T-cell (primary cell): ENCODE data around the gene ORC3. TPM values are rescaled to one million over a fixed set of nuclear protein-coding genes. Genes with fewer than 3 reads are reported as not detected.
A peak's percentile ranks its signal among the peaks of the same experiment; 100 is the strongest.
"Not testable (repeated sequence)": the region's sequence is repeated elsewhere in the genome, so short reads cannot be mapped to it uniquely, and the experiment has no call there.

Experiments used
- ATAC-seq, 4 experiments: fragments of 200-7000 bp in 3 of 4; fragments of 150-1000 bp in 1 of 4; cut with Tn5 transposase; replicated peaks in 1 of 4; 1 replicate in 3 of 4; 2 replicates in 1 of 4; pipeline ENCODE4 v1.10.0; 2021; ENCODE audit warnings: moderate library complexity in 3 of 4, mild to moderate bottlenecking in 2 of 4, moderate number of reproducible peaks in 1 of 4
- CTCF ChIA-PET, 2 donors: fragments of 300-600 bp; sonication (Branson Sonifier 250); formaldehyde crosslinking; loops; one replicate each; lab custom pipeline; 2022; ENCODE audit warnings: antibody characterized with exemption in 2 of 2; lab: Charles Lee
- POLR2A ChIA-PET, 2 donors: fragments of 300-600 bp; sonication (Branson Sonifier 250); formaldehyde crosslinking; loops; one replicate each; lab custom pipeline; 2022; ENCODE audit warnings: antibody characterized with exemption in 2 of 2; lab: Charles Lee
- DNase-seq, 35 experiments: peaks; one replicate each; pipeline versions ENCODE4 v3.0.0 to v3.0.0-alpha.2; 2013 to 2023
- H3K27ac ChIP-seq: one replicate; pipeline ENCODE4 v1.5.1; 2013; ENCODE audit warnings: low read length
- H3K27me3 ChIP-seq, 2 experiments: replicated peaks in 1 of 2; 1 replicate in 1 of 2; 2 replicates in 1 of 2; pipeline versions ENCODE4 v1.6.1 to v1.7.0; 2013; ENCODE audit warnings: low read length in 1 of 2, mixed read lengths in 1 of 2; ENCODE audit not compliant: control insufficient read depth in 2 of 2, insufficient read depth in 2 of 2; ENCODE audit errors: extremely low read depth in 1 of 2
- H3K36me3 ChIP-seq, 2 donors: 1 replicate in 1 of 2; 2 replicates in 1 of 2; pipeline versions ENCODE4 v1.6.1 to v1.7.0; 2013; ENCODE audit warnings: low read length in 1 of 2; ENCODE audit not compliant: control insufficient read depth in 2 of 2, insufficient read depth in 1 of 2; ENCODE audit errors: extremely low read depth in 1 of 2
- H3K4me1 ChIP-seq, 2 experiments: 1 replicate in 1 of 2; 2 replicates in 1 of 2; pipeline versions ENCODE4 v1.6.1 to v1.7.0; 2013; ENCODE audit warnings: low read length in 2 of 2, mixed read lengths in 1 of 2; ENCODE audit not compliant: insufficient read depth in 2 of 2, control insufficient read depth in 1 of 2; ENCODE audit errors: extremely low read depth in 1 of 2
- H3K4me3 ChIP-seq, 2 donors: 1 replicate in 1 of 2; 2 replicates in 1 of 2; pipeline versions ENCODE4 v1.5.1 to v1.7.0; 2013; ENCODE audit warnings: mild to moderate bottlenecking in 2 of 2, low read length in 1 of 2, moderate library complexity in 1 of 2; ENCODE audit not compliant: control insufficient read depth in 1 of 2; ENCODE audit errors: extremely low read depth in 1 of 2
- H3K9me3 ChIP-seq: 2 replicates; pipeline ENCODE4 v1.7.0; 2013
- H3K27ac Mint-ChIP-seq, 2 donors: one replicate each; pipeline ENCODE4 v1.8.0; 2020 to 2021; ENCODE audit warnings: mild to moderate bottlenecking in 2 of 2, mixed read lengths in 2 of 2
- H3K27me3 Mint-ChIP-seq, 2 donors: one replicate each; pipeline ENCODE4 v1.8.0; 2021 to 2022; ENCODE audit warnings: mixed read lengths in 2 of 2
- H3K36me3 Mint-ChIP-seq: one replicate; pipeline ENCODE4 v1.8.0; 2021; ENCODE audit warnings: mixed read lengths
- H3K4me1 Mint-ChIP-seq, 3 donors: one replicate each; pipeline ENCODE4 v1.8.0; 2020 to 2022; ENCODE audit warnings: mixed read lengths in 3 of 3, mild to moderate bottlenecking in 1 of 3
- H3K4me3 Mint-ChIP-seq, 3 donors: one replicate each; pipeline ENCODE4 v1.8.0; 2020 to 2022; ENCODE audit warnings: mild to moderate bottlenecking in 3 of 3, mixed read lengths in 3 of 3, moderate library complexity in 3 of 3
- H3K9me3 Mint-ChIP-seq, 3 donors: one replicate each; pipeline ENCODE4 v1.8.0; 2020 to 2022; ENCODE audit warnings: mixed read lengths in 3 of 3
- WGBS: methylation state at CpG from one replicate; pipeline ENCODE4 v1.1.5; 2013; ENCODE audit warnings: missing lambda C conversion rate; ENCODE audit not compliant: insufficient coverage; 5-methylcytosine and 5-hydroxymethylcytosine counted together
- total RNA-seq, 35 experiments: library from RNA in 6 of 35; stranded (reverse) in 6 of 35; fragments of 120-200 nt in 1 of 35; gene quantifications; one replicate each; pipeline versions ENCODE4 v1.2.1 to v1.2.4 and lab custom pipeline; 2013 to 2026

ORC3 gene
- total RNA-seq, 5 donors from 2014 or later (not counting 1 experiment from before 2014, with no cell fraction given) = 15.9 to 20.9 (median 20.4) TPM

GRCh38 chr6:87701676-87702588 is 112.0 kb downstream of the ORC3 start, which contains the start of gene AKIRIN2:
Gene AKIRIN2 (minus strand): TSS chr6:87702233. CDS start chr6:87701684, 549 bp downstream.
- Histone ChIP-seq H3K9me3 (no peaks in the 10 kb centered on the region), H3K36me3 (no peaks in the 10 kb centered on the region), H3K4me3 (peak within 1 kb of the TSS; percentile 72 to 98), H3K27ac (peak within 1 kb of the TSS; percentile 96), H3K27me3 (no peaks in the 10 kb centered on the region), H3K4me1 (peaks cover 5 to 24% of the 10 kb centered on the region in 2 experiments)
- H3K4me3 Mint-ChIP-seq = peak within 1 kb of the TSS; percentile 83 to 98 (median 94)
- no peaks in the 10 kb centered on the region for H3K9me3 Mint-ChIP-seq
- ChIA-PET CTCF (no interaction called here), POLR2A (interaction anchor here (0.5 to 1.2 kb wide), 5 partner anchors 13 to 113 kb away, joined by 3 to 4 read pairs (median 3); no protein-coding TSS in a partner anchor)
- WGBS = under 1% methylated on average over 66 of the region's 88 CpGs
- peak within 1 kb of the TSS; percentile 90 to 97 for H3K27ac Mint-ChIP-seq
- ATAC-seq (peak; percentile 83 to 88 (median 84)), DNase-seq (peak; percentile 92 to 98 (median 95))
- H3K27me3 Mint-ChIP-seq = no peaks in the 10 kb centered on the region
- peaks cover 3% of the 10 kb centered on the region for H3K36me3 Mint-ChIP-seq
- H3K4me1 Mint-ChIP-seq = peaks cover 42 to 53% (median 45%) of the 10 kb centered on the region in 3 donors

- Mint-ChIP-seq H3K27ac (peak overlapping the region; percentile 90 to 96), H3K4me1 (peaks cover 36 to 47% (median 39%) of the 10 kb centered on the region in 3 donors), H3K4me3 (peak overlapping the region; percentile 83 to 98 (median 94)), H3K36me3 (peaks cover 3% of the 10 kb centered on the region), H3K9me3 (no peaks in the 10 kb centered on the region), H3K27me3 (no peaks in the 10 kb centered on the region)
- no peaks in the 10 kb centered on the region for H3K36me3 ChIP-seq
- H3K4me3 ChIP-seq = peak overlapping the region; percentile 72 to 98
- WGBS = 6% methylated on average over 4 of the region's 7 CpGs
- ChIA-PET CTCF (interaction anchor here in 1 of 2 donors (0.5 kb wide), 1 partner anchor 23 kb away, joined by 4 read pairs; no protein-coding TSS in a partner anchor), POLR2A (interaction anchor here (1.2 kb wide), 3 partner anchors 12 to 113 kb away, joined by 3 to 4 read pairs (median 3); no protein-coding TSS in a partner anchor)
- no peaks in the 10 kb centered on the region for H3K9me3 ChIP-seq
- H3K27ac ChIP-seq = peak overlapping the region; percentile 96
- H3K4me1 ChIP-seq = peaks cover 4 to 22% of the 10 kb centered on the region in 2 experiments
- ATAC-seq = no peak
- H3K27me3 ChIP-seq = no peaks in the 10 kb centered on the region
- no peak for DNase-seq
Observed at GRCh38 chr6:87702589-87702945, 112.6 kb downstream of the ORC3 start.

- H3K27me3 ChIP-seq, H3K9me3 Mint-ChIP-seq, H3K36me3 Mint-ChIP-seq, H3K9me3 ChIP-seq, H3K27me3 Mint-ChIP-seq, H3K36me3 ChIP-seq, DNase-seq, ATAC-seq: not testable (repeated sequence)
- H3K27ac Mint-ChIP-seq = peak overlapping the region; percentile 90 to 96
- 88% methylated on average over 15 of the region's 19 CpGs for WGBS
- ChIA-PET CTCF (interaction anchor here in 1 of 2 donors (0.5 to 0.6 kb wide), 2 partner anchors 24 to 28 kb away, joined by 3 to 4 read pairs; no protein-coding TSS in a partner anchor), POLR2A (interaction anchor here (1.2 kb wide), 2 partner anchors 11 to 114 kb away, joined by 3 to 4 read pairs; no protein-coding TSS in a partner anchor)
- Histone ChIP-seq H3K4me3 (peak overlapping the region in 1 of 2 donors; percentile 98), H3K4me1 (peaks cover 4 to 17% of the 10 kb centered on the region in 2 experiments), H3K27ac (peak overlapping the region; percentile 96)
- peak overlapping the region; percentile 83 to 98 (median 94) for H3K4me3 Mint-ChIP-seq
- H3K4me1 Mint-ChIP-seq = peaks cover 31 to 42% (median 34%) of the 10 kb centered on the region in 3 donors
Observed at GRCh38 chr6:87703039-87703438, 113.1 kb downstream of the ORC3 start.

GRCh38 chr6:87705070-87705691 is 115.2 kb downstream of the ORC3 start:
- Mint-ChIP-seq H3K4me3 (no peak overlapping the region), H3K4me1 (peaks cover 11 to 21% (median 18%) of the 10 kb centered on the region in 3 donors), H3K27ac (peak overlapping the region; percentile 53 to 71), H3K36me3 (no peaks in the 10 kb centered on the region), H3K9me3 (no peaks in the 10 kb centered on the region), H3K27me3 (no peaks in the 10 kb centered on the region)
- DNase-seq = no peak
- Histone ChIP-seq H3K9me3 (no peaks in the 10 kb centered on the region), H3K4me1 (peaks cover 4% of the 10 kb centered on the region in 2 experiments), H3K4me3 (no peak overlapping the region), H3K36me3 (no peaks in the 10 kb centered on the region), H3K27ac (no peak overlapping the region), H3K27me3 (no peaks in the 10 kb centered on the region)
- CTCF ChIA-PET = interaction anchor here (0.6 to 1.4 kb wide), 2 partner anchors 9 to 216 kb away, joined by 4 read pairs; no protein-coding TSS in a partner anchor
- POLR2A ChIA-PET = interaction anchor here in 1 of 2 donors (0.6 kb wide), 1 partner anchor 48 kb away, joined by 3 read pairs; no protein-coding TSS in a partner anchor
- 73% methylated on average over 1 of the region's 4 CpGs for WGBS
- ATAC-seq = no peak

- no peaks in the 10 kb centered on the region for H3K27me3 ChIP-seq
- ChIA-PET POLR2A (no interaction called here), CTCF (interaction anchor here in 1 of 2 donors (1.4 kb wide), 1 partner anchor 8 kb away, joined by 4 read pairs; no protein-coding TSS in a partner anchor)
- no peaks in the 10 kb centered on the region for H3K9me3 ChIP-seq
- peaks cover 0 to 4% of the 10 kb centered on the region in 2 experiments for H3K4me1 ChIP-seq
- Mint-ChIP-seq H3K36me3 (no peaks in the 10 kb centered on the region), H3K4me3 (no peak overlapping the region), H3K27ac (no peak overlapping the region), H3K4me1 (peaks cover 9 to 18% (median 10%) of the 10 kb centered on the region in 3 donors), H3K27me3 (no peaks in the 10 kb centered on the region), H3K9me3 (no peaks in the 10 kb centered on the region)
- H3K4me3 ChIP-seq = no peak overlapping the region
- H3K36me3 ChIP-seq = no peaks in the 10 kb centered on the region
- H3K27ac ChIP-seq = no peak overlapping the region
- no peak for DNase-seq
- no CpG with 5 or more reads among the region's 3 CpGs for WGBS
- no peak for ATAC-seq
Observed at GRCh38 chr6:87706187-87706966, 116.4 kb downstream of the ORC3 start.
